Measurements from ENCODE around the gene TMUB1. TPM values are rescaled to one million over a fixed set of nuclear protein-coding genes. Genes with fewer than 3 reads are reported as not detected.

The TMUB1 gene
- total RNA-seq, 2 donors from 2014 or later = 67.3 to 68.5 TPM

DNA sequence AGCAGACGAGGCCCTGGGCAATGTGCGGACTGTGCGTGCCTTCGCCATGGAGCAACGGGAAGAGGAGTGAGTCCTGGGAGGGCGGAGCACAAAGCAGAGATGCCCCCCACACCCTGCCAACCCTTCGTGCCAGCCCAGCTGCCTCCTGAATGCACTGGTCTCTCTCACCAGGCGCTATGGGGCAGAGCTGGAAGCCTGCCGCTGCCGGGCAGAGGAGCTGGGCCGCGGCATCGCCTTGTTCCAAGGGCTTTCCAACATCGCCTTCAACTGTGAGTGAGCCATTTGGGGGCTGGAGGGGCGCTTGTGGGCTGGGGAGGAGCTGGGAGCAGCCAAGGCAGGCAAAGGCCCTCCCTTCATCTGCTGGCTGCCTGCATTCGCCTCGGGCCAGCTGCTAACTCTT is 47.4 kb downstream of the TMUB1 start:
- H3K4me3 Mint-ChIP-seq = no peak overlapping the region
- no peaks in the 10 kb centered on the region for H3K27me3 Mint-ChIP-seq (ENCODE audit: low read depth)
- ATAC-seq (replicated peaks in 1 of 2) (no peak), DNase-seq (no peak)
- H3K36me3 Mint-ChIP-seq (ENCODE audit: insufficient read depth in 2 of 2) = peaks cover 0 to 2% of the 10 kb centered on the region in 2 donors
- H3K9me3 Mint-ChIP-seq = no peaks in the 10 kb centered on the region
- H3K27ac Mint-ChIP-seq = no peak overlapping the region
- peaks cover 18% of the 10 kb centered on the region for H3K4me1 Mint-ChIP-seq (ENCODE audit: low read depth)

DNA sequence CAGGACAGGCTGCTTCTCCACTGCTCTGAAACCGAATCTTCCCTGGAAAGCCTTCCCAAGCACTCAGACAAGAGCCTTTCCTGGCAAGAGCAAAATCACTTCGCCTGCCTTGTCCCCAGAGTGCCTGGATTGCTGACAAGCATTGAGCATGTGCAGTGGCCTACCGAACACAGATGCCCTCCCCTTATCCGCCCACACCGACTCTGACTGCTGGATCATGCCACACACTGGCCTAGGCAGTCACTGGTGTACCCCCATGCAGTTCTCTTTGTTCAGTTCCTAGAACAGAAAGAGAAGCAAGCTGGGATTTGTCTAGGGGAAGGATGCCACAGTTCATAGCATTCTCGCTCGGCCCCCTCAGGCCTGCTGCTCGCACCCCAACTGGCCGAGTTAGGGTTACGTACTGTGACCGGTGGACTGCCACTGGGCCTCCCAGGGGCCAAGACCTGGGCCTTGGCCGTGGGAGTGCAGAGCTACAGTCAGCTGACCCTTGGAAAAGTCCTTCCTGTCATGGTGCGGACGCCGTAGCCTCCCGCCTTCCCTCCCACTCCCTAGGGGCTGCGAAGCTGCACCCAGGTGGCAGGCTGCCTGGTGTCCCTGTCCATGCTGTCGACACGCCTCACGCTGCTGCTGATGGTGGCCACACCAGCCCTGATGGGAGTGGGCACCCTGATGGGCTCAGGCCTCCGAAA is 48.1 kb downstream of the TMUB1 start:
- no peaks in the 10 kb centered on the region for H3K9me3 Mint-ChIP-seq
- no peak overlapping the region for H3K27ac Mint-ChIP-seq
- DNase-seq (no peak), ATAC-seq (replicated peaks in 1 of 2) (no peak)
- H3K27me3 Mint-ChIP-seq (ENCODE audit: low read depth) = no peaks in the 10 kb centered on the region
- H3K4me1 Mint-ChIP-seq (ENCODE audit: low read depth) = peaks cover 18% of the 10 kb centered on the region
- H3K36me3 Mint-ChIP-seq (ENCODE audit: insufficient read depth in 2 of 2) = peaks cover 0 to 2% of the 10 kb centered on the region in 2 donors
- no peak overlapping the region for H3K4me3 Mint-ChIP-seq

DNA sequence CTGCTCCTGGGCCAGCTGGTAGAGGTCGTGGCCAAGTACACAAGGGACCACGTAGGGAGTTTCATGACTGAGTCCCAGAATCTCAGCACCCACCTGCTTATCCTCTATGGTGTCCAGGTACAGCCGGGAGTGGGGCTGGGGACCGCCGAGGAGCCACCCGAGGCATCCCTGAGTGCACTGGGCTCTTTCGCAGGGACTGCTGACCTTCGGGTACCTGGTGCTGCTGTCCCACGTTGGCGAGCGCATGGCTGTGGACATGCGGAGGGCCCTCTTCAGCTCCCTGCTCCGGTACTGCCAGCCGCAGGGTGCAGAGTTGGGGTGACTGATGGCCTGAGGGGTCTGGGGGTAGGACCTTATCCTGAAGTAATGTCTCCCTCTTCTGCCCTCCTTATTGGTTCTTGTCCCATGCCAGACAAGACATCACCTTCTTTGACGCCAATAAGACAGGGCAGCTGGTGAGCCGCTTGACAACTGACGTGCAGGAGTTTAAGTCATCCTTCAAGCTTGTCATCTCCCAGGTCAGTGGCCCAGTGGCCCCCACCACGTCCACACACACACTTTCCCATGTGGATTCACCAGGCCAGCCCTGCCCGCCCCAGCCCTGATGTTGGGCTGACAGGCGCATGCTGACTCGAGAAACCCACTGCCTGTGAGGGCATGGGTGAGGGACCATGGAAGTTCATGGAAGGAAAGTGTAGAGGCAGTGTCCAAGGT is 48.8 kb downstream of the TMUB1 start:
- Mint-ChIP-seq H3K36me3 (ENCODE audit: insufficient read depth in 2 of 2) (peaks cover 0 to 2% of the 10 kb centered on the region in 2 donors), H3K4me1 (ENCODE audit: low read depth) (peaks cover 17% of the 10 kb centered on the region), H3K27me3 (ENCODE audit: low read depth) (no peaks in the 10 kb centered on the region), H3K9me3 (no peaks in the 10 kb centered on the region), H3K27ac (no peak overlapping the region), H3K4me3 (no peak overlapping the region)
- ATAC-seq (replicated peaks in 1 of 2) = no peak
- DNase-seq = no peak

DNA sequence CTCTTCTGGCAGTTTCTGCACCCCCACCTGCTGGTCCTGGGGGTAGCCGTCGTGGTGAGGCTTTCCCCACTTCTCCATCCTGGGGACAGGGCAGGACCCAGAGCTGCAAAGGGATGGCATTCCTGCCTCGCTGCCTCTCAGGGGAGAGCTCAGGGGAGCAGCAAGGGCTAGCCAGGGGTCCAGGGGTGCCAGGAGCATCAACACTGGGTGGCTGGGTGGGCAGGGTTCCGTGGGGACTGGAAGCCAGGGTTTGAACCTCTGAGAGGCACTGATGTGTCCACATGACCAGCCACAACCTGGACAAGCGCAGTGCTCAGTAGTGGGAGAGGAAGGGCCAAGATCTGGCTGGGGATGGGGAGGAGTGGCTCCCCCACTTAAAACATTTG is 49.4 kb downstream of the TMUB1 start:
- Mint-ChIP-seq H3K36me3 (ENCODE audit: insufficient read depth in 2 of 2) (peaks cover 0 to 2% of the 10 kb centered on the region in 2 donors), H3K27me3 (ENCODE audit: low read depth) (no peaks in the 10 kb centered on the region), H3K4me1 (ENCODE audit: low read depth) (peaks cover 17% of the 10 kb centered on the region), H3K27ac (no peak overlapping the region), H3K4me3 (no peak overlapping the region), H3K9me3 (no peaks in the 10 kb centered on the region)
- DNase-seq = no peak
- no peak for ATAC-seq (replicated peaks in 1 of 2)

DNA sequence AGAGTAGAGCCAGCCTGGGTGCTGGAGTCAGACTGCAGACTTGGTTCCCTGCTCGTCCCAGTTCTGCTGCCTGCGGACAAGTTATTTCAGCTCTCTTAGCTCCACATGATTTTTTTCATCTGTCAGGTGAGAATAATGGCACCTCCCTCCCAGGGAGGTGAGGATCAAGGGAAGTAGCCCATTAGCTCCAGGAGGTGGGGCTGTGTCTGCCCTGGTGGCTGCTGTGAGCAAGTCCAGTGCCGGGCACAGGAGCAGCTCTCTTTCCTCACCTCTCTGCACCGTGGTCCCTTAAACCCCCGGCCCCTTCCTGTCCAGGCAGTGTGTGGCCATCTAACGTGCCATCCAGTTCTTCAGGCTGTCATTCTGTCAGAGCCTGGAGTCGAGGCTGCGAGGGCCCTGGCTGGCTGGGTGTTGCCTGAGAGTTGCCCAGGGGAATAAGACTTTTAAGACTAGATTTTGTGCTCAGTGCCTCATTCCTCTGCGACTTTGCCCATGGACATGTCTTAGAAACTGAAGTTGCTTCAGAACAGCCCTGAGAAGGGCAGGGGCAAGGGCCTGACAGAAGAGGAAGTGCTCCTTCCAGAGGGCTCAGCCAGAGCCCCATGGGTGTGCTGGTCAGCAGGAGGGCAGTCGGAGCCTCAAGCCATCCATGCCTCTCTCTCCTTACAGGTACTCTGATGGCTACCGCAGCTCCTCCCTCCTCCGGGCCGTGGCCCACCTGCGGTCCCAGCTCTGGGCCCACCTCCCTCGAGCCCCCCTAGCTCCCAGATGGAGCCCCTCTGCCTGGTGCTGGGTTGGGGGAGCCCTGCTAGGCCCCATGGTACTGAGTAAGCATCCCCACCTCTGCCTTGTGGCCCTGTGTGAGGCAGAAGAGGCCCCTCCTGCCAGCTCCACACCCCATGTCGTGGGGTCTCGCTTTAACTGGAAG is 50.1 kb downstream of the TMUB1 start:
- DNase-seq = no peak
- ATAC-seq (replicated peaks in 1 of 2) = no peak
- Mint-ChIP-seq H3K27ac (no peak overlapping the region), H3K4me3 (no peak overlapping the region), H3K9me3 (no peaks in the 10 kb centered on the region), H3K27me3 (ENCODE audit: low read depth) (no peaks in the 10 kb centered on the region), H3K4me1 (ENCODE audit: low read depth) (peaks cover 16% of the 10 kb centered on the region), H3K36me3 (ENCODE audit: insufficient read depth in 2 of 2) (peaks cover 2% of the 10 kb centered on the region in 2 donors)

Other genes starting within 250 kb of the TMUB1 start
- not detected for gene AOC1, start 231.0 kb downstream of the TMUB1 start, total RNA-seq
- gene KCNH2, start 105.2 kb downstream of the TMUB1 start, total RNA-seq = under 1 TPM; 0.72 to 0.77 TPM
- gene NOS3, start 92.5 kb downstream of the TMUB1 start, total RNA-seq = 1 to 10 TPM; 6.8 to 8.1 TPM
- 10 to 100 TPM in 1 of 2 donors, 1 to 10 TPM in 1; 9.0 to 10.1 TPM for gene ATG9B, start 59.0 kb downstream of the TMUB1 start, total RNA-seq
- 10 to 100 TPM; 46.6 to 49.6 TPM for gene ABCB8, start 55.0 kb downstream of the TMUB1 start, total RNA-seq
- 10 to 100 TPM; 14.4 to 15.7 TPM for gene ASIC3, start 35.0 kb downstream of the TMUB1 start, total RNA-seq
- 10 to 100 TPM in 1 of 2 donors, 1 to 10 TPM in 1; 9.4 to 11.6 TPM for gene CDK5, start 25.6 kb downstream of the TMUB1 start, total RNA-seq
- 10 to 100 TPM; 73.7 to 75.6 TPM for gene SLC4A2, start 23.9 kb downstream of the TMUB1 start, total RNA-seq
- 10 to 100 TPM; 55.4 to 59.8 TPM for gene FASTK, start 2.7 kb downstream of the TMUB1 start, total RNA-seq
- 10 to 100 TPM; 26.9 to 28.4 TPM for gene AGAP3, start 3.0 kb upstream of the TMUB1 start, total RNA-seq
- not detected for gene GBX1, start 84.2 kb upstream of the TMUB1 start, total RNA-seq
- not detected for gene ASB10, start 103.8 kb upstream of the TMUB1 start, total RNA-seq
- 1 to 10 TPM; 3.4 to 4.4 TPM for gene H2BK1, start 127.0 kb upstream of the TMUB1 start, total RNA-seq
- 10 to 100 TPM; 29.7 to 31.9 TPM for gene ABCF2, start 143.7 kb upstream of the TMUB1 start, total RNA-seq
- gene CHPF2, start 149.0 kb upstream of the TMUB1 start, total RNA-seq = 10 to 100 TPM; 30.3 to 42.1 TPM
- gene SMARCD3, start 165.2 kb upstream of the TMUB1 start, total RNA-seq = 1 to 10 TPM; 6.5 to 8.2 TPM

All from activated T-cell treated with anti-CD3 and anti-CD28 coated beads, Interleukin-2, amount 50 U/mL, for 72 hours (primary cell).